Skeletal muscle satellite cell (primary cell): ENCODE data around the gene ZNF775.
A peak's percentile ranks its signal among the peaks of the same experiment; 100 is the strongest.

Experiments
- H3K27me3 ChIP-seq: 2 replicates; pipeline ENCODE4 v1.7.0; 2013; ENCODE audit warnings: low read length; ENCODE audit not compliant: control insufficient read depth, insufficient read depth
- H3K36me3 ChIP-seq: 2 replicates; pipeline ENCODE4 v1.7.0; 2013; ENCODE audit warnings: mild to moderate bottlenecking, control low read depth, low read length; ENCODE audit not compliant: insufficient read depth
- H3K4me1 ChIP-seq: 2 replicates; pipeline ENCODE4 v1.7.0; 2013; ENCODE audit warnings: low read length; ENCODE audit not compliant: control insufficient read depth, insufficient read depth
- H3K4me2 ChIP-seq: 2 replicates; pipeline ENCODE4 v1.7.0; 2013; ENCODE audit warnings: mild to moderate bottlenecking, low read length
- H3K4me3 ChIP-seq: 2 replicates; pipeline ENCODE4 v1.7.0; 2013; ENCODE audit warnings: low read length
- H3K9ac ChIP-seq: 2 replicates; pipeline ENCODE4 v1.7.0; 2013; ENCODE audit warnings: mild to moderate bottlenecking, low read depth, low read length, moderate library complexity
- H3K9me3 ChIP-seq: replicated peaks from 2 replicates; pipeline ENCODE4 v1.7.0; 2013; ENCODE audit warnings: mild to moderate bottlenecking, control low read depth, low read length

The ZNF775 gene

GRCh38 chr7:150400008-150400787, 21.1 kb downstream of the ZNF775 start:
- Histone ChIP-seq H3K4me3 (no peak overlapping the region), H3K4me2 (no peak overlapping the region), H3K9ac (no peak overlapping the region), H3K9me3 (no peaks in the 10 kb centered on the region), H3K4me1 (peaks cover 15% of the 10 kb centered on the region), H3K27me3 (no peaks in the 10 kb centered on the region), H3K36me3 (peaks cover 9% of the 10 kb centered on the region)

GRCh38 chr7:150400788-150401423, 21.8 kb downstream of the ZNF775 start:
- no peaks in the 10 kb centered on the region for H3K9me3 ChIP-seq
- peaks cover 16% of the 10 kb centered on the region for H3K4me1 ChIP-seq
- H3K4me3 ChIP-seq: no peak overlapping the region
- no peak overlapping the region for H3K9ac ChIP-seq
- peaks cover 9% of the 10 kb centered on the region for H3K36me3 ChIP-seq
- H3K4me2 ChIP-seq: no peak overlapping the region
- no peaks in the 10 kb centered on the region for H3K27me3 ChIP-seq

- no peaks in the 10 kb centered on the region for H3K9me3 ChIP-seq
- no peak overlapping the region for H3K9ac ChIP-seq
- peaks cover 9% of the 10 kb centered on the region for H3K36me3 ChIP-seq
- H3K4me3 ChIP-seq: no peak overlapping the region
- no peaks in the 10 kb centered on the region for H3K27me3 ChIP-seq
- H3K4me2 ChIP-seq: no peak overlapping the region
- H3K4me1 ChIP-seq: peaks cover 21% of the 10 kb centered on the region
Measured at GRCh38 chr7:150401424-150401790, 22.3 kb downstream of the ZNF775 start.

- H3K27me3 ChIP-seq: no peaks in the 10 kb centered on the region
- H3K9ac ChIP-seq: no peak overlapping the region
- peaks cover 9% of the 10 kb centered on the region for H3K36me3 ChIP-seq
- H3K9me3 ChIP-seq: no peaks in the 10 kb centered on the region
- H3K4me3 ChIP-seq: no peak overlapping the region
- no peak overlapping the region for H3K4me2 ChIP-seq
- H3K4me1 ChIP-seq: peaks cover 21% of the 10 kb centered on the region
Measured at GRCh38 chr7:150401861-150402631, 22.9 kb downstream of the ZNF775 start.

GRCh38 chr7:150402671-150403321, 23.7 kb downstream of the ZNF775 start:
- Histone ChIP-seq H3K4me3 (no peak overlapping the region), H3K9me3 (no peaks in the 10 kb centered on the region), H3K4me1 (peaks cover 21% of the 10 kb centered on the region), H3K9ac (no peak overlapping the region), H3K4me2 (no peak overlapping the region), H3K36me3 (peaks cover 9% of the 10 kb centered on the region), H3K27me3 (no peaks in the 10 kb centered on the region)

GRCh38 chr7:150403376-150404171, 24.4 kb downstream of the ZNF775 start:
- peak overlapping the region; percentile 94 for H3K9ac ChIP-seq
- H3K36me3 ChIP-seq: peaks cover 3% of the 10 kb centered on the region
- no peak overlapping the region for H3K4me2 ChIP-seq
- H3K4me1 ChIP-seq: peaks cover 21% of the 10 kb centered on the region
- no peaks in the 10 kb centered on the region for H3K9me3 ChIP-seq
- H3K27me3 ChIP-seq: no peaks in the 10 kb centered on the region
- H3K4me3 ChIP-seq: no peak overlapping the region

GRCh38 chr7:150404172-150404804, 25.2 kb downstream of the ZNF775 start:
- peak overlapping the region; percentile 94 for H3K9ac ChIP-seq
- H3K4me3 ChIP-seq: peak overlapping the region; percentile 79
- no peaks in the 10 kb centered on the region for H3K9me3 ChIP-seq
- H3K36me3 ChIP-seq: no peaks in the 10 kb centered on the region
- H3K27me3 ChIP-seq: no peaks in the 10 kb centered on the region
- H3K4me1 ChIP-seq: peaks cover 21% of the 10 kb centered on the region
- H3K4me2 ChIP-seq: peak overlapping the region; percentile 96

GRCh38 chr7:150404805-150405583, 25.9 kb downstream of the ZNF775 start:
- Histone ChIP-seq H3K4me3 (peak overlapping the region; percentile 79), H3K4me1 (peaks cover 19% of the 10 kb centered on the region), H3K4me2 (peak overlapping the region; percentile 96), H3K27me3 (no peaks in the 10 kb centered on the region), H3K36me3 (no peaks in the 10 kb centered on the region), H3K9ac (peak overlapping the region; percentile 94), H3K9me3 (no peaks in the 10 kb centered on the region)

GRCh38 chr7:150405584-150406311, 26.6 kb downstream of the ZNF775 start:
- H3K4me1 ChIP-seq: peaks cover 16% of the 10 kb centered on the region
- peak overlapping the region; percentile 94 for H3K9ac ChIP-seq
- no peaks in the 10 kb centered on the region for H3K9me3 ChIP-seq
- H3K4me2 ChIP-seq: peak overlapping the region; percentile 96
- no peaks in the 10 kb centered on the region for H3K27me3 ChIP-seq
- peak overlapping the region; percentile 79 for H3K4me3 ChIP-seq
- H3K36me3 ChIP-seq: no peaks in the 10 kb centered on the region

- Histone ChIP-seq H3K9me3 (no peaks in the 10 kb centered on the region), H3K36me3 (no peaks in the 10 kb centered on the region), H3K27me3 (no peaks in the 10 kb centered on the region), H3K4me2 (peak overlapping the region; percentile 96), H3K4me1 (peaks cover 16% of the 10 kb centered on the region), H3K4me3 (peak overlapping the region; percentile 79), H3K9ac (no peak overlapping the region)
Measured at GRCh38 chr7:150406312-150406566, 27.1 kb downstream of the ZNF775 start.
